IMR-90 (cell line): ENCODE data around the gene MYOF. TPM values are rescaled to one million over a fixed set of nuclear protein-coding genes. Genes with fewer than 3 reads are reported as not detected.

ENCODE experiments used
- ATAC-seq: fragments of 200-7000 bp; cut with Tn5 transposase; 2 replicates; pipeline ENCODE4 v1.9.1; 2020; ENCODE audit warnings: low read depth, mild to moderate bottlenecking, moderate library complexity
- BruUV-seq: library from RNA; stranded (reverse); fragments of 400-500 nt; replicated peaks from 2 replicates; lab custom pipeline; 2021; lab: Mats Ljungman, UMichigan
- CTCF ChIA-PET: fragments of 300-600 bp; formaldehyde crosslinking; extraction: SDS; loops from one replicate; lab custom pipeline; 2021; ENCODE audit warnings: antibody characterized with exemption; lab: Yijun Ruan, JAX
- POLR2A ChIA-PET: fragments of 300-600 bp; sonication (Branson Sonifier 250); formaldehyde crosslinking; loops from one replicate; lab custom pipeline; 2022; ENCODE audit warnings: antibody characterized with exemption; ENCODE audit not compliant: unreplicated experiment; lab: Charles Lee
- DNase-seq: peaks from one replicate; pipeline ENCODE4 v3.0.0; 2013
- H2AFZ ChIP-seq: replicated peaks from 2 replicates; pipeline ENCODE3; 2013; ENCODE audit warnings: low read length, mild to moderate bottlenecking; ENCODE audit not compliant: poor library complexity
- H2AK5ac ChIP-seq: 2 replicates; pipeline ENCODE4 v1.6.1; 2013; ENCODE audit warnings: low read depth, low read length, inconsistent platforms
- H2AK9ac ChIP-seq: replicated peaks from 2 replicates; pipeline ENCODE3; 2013; ENCODE audit warnings: mild to moderate bottlenecking, low read depth, low read length, moderate library complexity; ENCODE audit not compliant: poor library complexity
- H2BK120ac ChIP-seq: 2 replicates; pipeline ENCODE4 v1.6.1; 2013; ENCODE audit warnings: low read depth, low read length, inconsistent platforms
- H2BK15ac ChIP-seq: 3 replicates; pipeline ENCODE4 v1.6.1; 2013; ENCODE audit warnings: low read depth, low read length, inconsistent platforms
- H2BK20ac ChIP-seq: 2 replicates; pipeline ENCODE4 v1.6.1; 2013; ENCODE audit warnings: low read depth, mild to moderate bottlenecking, inconsistent platforms, low read length, moderate library complexity
- H2BK5ac ChIP-seq: 2 replicates; pipeline ENCODE4 v1.6.1; 2013; ENCODE audit warnings: mild to moderate bottlenecking, low read depth, low read length, inconsistent platforms; ENCODE audit not compliant: poor library complexity, severe bottlenecking
- H3K14ac ChIP-seq: replicated peaks from 2 replicates; pipeline ENCODE4 v1.6.1; 2013; ENCODE audit warnings: low read depth, low read length, inconsistent platforms
- H3K18ac ChIP-seq: 2 replicates; pipeline ENCODE4 v1.6.1; 2013; ENCODE audit warnings: low read depth, low read length, control low read depth
- H3K23ac ChIP-seq: 2 replicates; pipeline ENCODE4 v1.6.1; 2013; ENCODE audit warnings: low read depth, low read length, inconsistent platforms
- H3K27ac ChIP-seq: 2 replicates; pipeline ENCODE4 v1.5.1; 2013; ENCODE audit warnings: mild to moderate bottlenecking, control low read depth, low read length; ENCODE audit not compliant: insufficient read depth
- H3K27me3 ChIP-seq: 2 replicates; pipeline ENCODE4 v1.6.1; 2013; ENCODE audit warnings: low read length; ENCODE audit not compliant: control insufficient read depth, insufficient read depth
- H3K36me3 ChIP-seq: 2 replicates; pipeline ENCODE4 v1.6.1; 2013; ENCODE audit warnings: low read length, mixed read lengths; ENCODE audit not compliant: control insufficient read depth, insufficient read depth
- H3K4ac ChIP-seq: 2 replicates; pipeline ENCODE4 v1.6.1; 2013; ENCODE audit warnings: low read depth, low read length, inconsistent platforms
- H3K4me1 ChIP-seq: 2 replicates; pipeline ENCODE4 v1.6.1; 2013; ENCODE audit warnings: low read length, mixed read lengths; ENCODE audit not compliant: control insufficient read depth, insufficient read depth
- H3K4me2 ChIP-seq: 2 replicates; pipeline ENCODE4 v1.6.1; 2013; ENCODE audit warnings: low read depth, mild to moderate bottlenecking, control low read depth, low read length, moderate library complexity
- H3K4me3 ChIP-seq: 2 replicates; pipeline ENCODE4 v1.5.1; 2013; ENCODE audit warnings: low read depth, mild to moderate bottlenecking, control low read depth, low read length, moderate library complexity; ENCODE audit not compliant: insufficient read depth
- H3K56ac ChIP-seq: 2 replicates; pipeline ENCODE4 v1.6.1; 2013; ENCODE audit warnings: low read length, inconsistent platforms; ENCODE audit not compliant: insufficient read depth; ENCODE audit errors: extremely low read depth
- H3K79me1 ChIP-seq, 2 experiments: 2 replicates each; pipeline ENCODE4 v1.6.1; 2013; ENCODE audit warnings: low read length in 2 of 2, inconsistent platforms in 1 of 2, low read depth in 1 of 2
- H3K9ac ChIP-seq: 2 replicates; pipeline ENCODE4 v1.6.1; 2013; ENCODE audit warnings: low read depth, low read length, control low read depth
- H3K9me1 ChIP-seq: 2 replicates; pipeline ENCODE4 v1.6.1; 2013; ENCODE audit warnings: low read length, inconsistent platforms; ENCODE audit not compliant: insufficient read depth
- H3K9me3 ChIP-seq: 2 replicates; pipeline ENCODE4 v1.6.1; 2013; ENCODE audit warnings: low read length; ENCODE audit not compliant: control insufficient read depth, insufficient read depth
- H4K20me1 ChIP-seq: 2 replicates; pipeline ENCODE4 v1.6.1; 2013; ENCODE audit warnings: low read length, inconsistent platforms; ENCODE audit not compliant: insufficient read depth
- H4K5ac ChIP-seq: 2 replicates; pipeline ENCODE4 v1.6.1; 2013; ENCODE audit warnings: mild to moderate bottlenecking, low read depth, low read length, control low read depth
- H4K8ac ChIP-seq, 2 experiments: 2 replicates each; pipeline ENCODE4 v1.6.1; 2013; ENCODE audit warnings: low read depth in 2 of 2, low read length in 2 of 2, control low read depth in 1 of 2, inconsistent platforms in 1 of 2
- H4K91ac ChIP-seq: 2 replicates; pipeline ENCODE4 v1.6.1; 2013; ENCODE audit warnings: low read depth, low read length, inconsistent platforms; ENCODE audit not compliant: insufficient read depth
- BHLHE40 ChIP-seq: fragments of 150-350 bp; IDR thresholded peaks from 2 replicates; pipeline ENCODE4 v1.6.1; 2016; ENCODE audit warnings: mild to moderate bottlenecking, low read depth, low read length
- CEBPB ChIP-seq: IDR thresholded peaks from 2 replicates; pipeline ENCODE4 v1.6.1; 2012; ENCODE audit warnings: low read depth, low read length, improper control_type of control experiment
- CHD1 ChIP-seq: IDR thresholded peaks from 2 replicates; pipeline ENCODE4 v1.6.1; 2012; ENCODE audit warnings: low read depth, low read length, improper control_type of control experiment
- CTCF ChIP-seq: conservative IDR thresholded peaks from 2 replicates; pipeline ENCODE4 v1.5.1; 2012; ENCODE audit warnings: mild to moderate bottlenecking, low read depth, low read length, improper control_type of control experiment
- FOS ChIP-seq: fragments of 150-350 bp; IDR thresholded peaks from 2 replicates; pipeline ENCODE4 v1.6.1; 2016; ENCODE audit warnings: low read depth, low read length
- MAFK ChIP-seq: IDR thresholded peaks from 2 replicates; pipeline ENCODE4 v1.6.1; 2012; ENCODE audit warnings: low read depth, low read length, improper control_type of control experiment
- MAZ ChIP-seq: IDR thresholded peaks from 2 replicates; pipeline ENCODE4 v1.6.1; 2012; ENCODE audit warnings: low read depth, mild to moderate bottlenecking, low read length, improper control_type of control experiment, moderate library complexity, borderline replicate concordance
- MXI1 ChIP-seq: IDR thresholded peaks from 2 replicates; pipeline ENCODE4 v1.6.1; 2012; ENCODE audit warnings: low read depth, mild to moderate bottlenecking, low read length, moderate library complexity, borderline replicate concordance
- NFE2L2 ChIP-seq: fragments of 150-350 bp; IDR thresholded peaks from 2 replicates; pipeline ENCODE4 v1.6.1; 2016; ENCODE audit warnings: low read depth, mild to moderate bottlenecking, low read length
- POLR2A ChIP-seq: IDR thresholded peaks from 2 replicates; pipeline ENCODE4 v1.6.1; 2012; ENCODE audit warnings: mild to moderate bottlenecking, low read depth, low read length
- RAD21 ChIP-seq: IDR thresholded peaks from 2 replicates; pipeline ENCODE4 v1.6.1; 2012; ENCODE audit warnings: low read length, improper control_type of control experiment
- RCOR1 ChIP-seq: IDR thresholded peaks from 2 replicates; pipeline ENCODE4 v1.6.1; 2012; ENCODE audit warnings: mild to moderate bottlenecking, low read length, improper control_type of control experiment; ENCODE audit not compliant: insufficient replicate concordance
- RFX5 ChIP-seq: IDR thresholded peaks from 2 replicates; pipeline ENCODE4 v1.8.0; 2012; ENCODE audit warnings: low read depth, mild to moderate bottlenecking, low read length, moderate library complexity
- SMC3 ChIP-seq: fragments of 150-350 bp; IDR thresholded peaks from 2 replicates; pipeline ENCODE4 v1.6.1; 2016; ENCODE audit warnings: low read depth, mild to moderate bottlenecking, antibody characterized with exemption, low read length, moderate library complexity
- WGBS, 2 experiments: methylation state at CpG; one replicate each; pipeline versions ENCODE4 v1.1.5 to v1.1.7; 2013; ENCODE audit warnings: missing lambda C conversion rate in 2 of 2; ENCODE audit not compliant: insufficient read length in 1 of 2; ENCODE audit errors: extremely low coverage in 2 of 2; 5-methylcytosine and 5-hydroxymethylcytosine counted together
- dilution Hi-C: fragments of 300-500 bp; cut with HindIII; formaldehyde crosslinking; loops from one replicate; pipeline ENCODE4 v1.14.3; 2018; ENCODE audit warnings: low sequenced_read_pairs; ENCODE audit not compliant: unreplicated experiment
- in situ Hi-C: fragments of 300-500 bp; cut with MboI; formaldehyde crosslinking; loops from 3 replicates; pipeline ENCODE4 v1.14.3; 2019; ENCODE audit warnings: low sequenced_read_pairs, inconsistent platforms, mixed read lengths
- intact Hi-C: fragments of 100-400 bp; cut with micrococcal nuclease; formaldehyde crosslinking; loops from 2 replicates; pipeline ENCODE4 v1.10.0; 2022
- polyA plus RNA-seq, 3 experiments: library from polyadenylated mRNA; depleted of rRNA; stranded (reverse); fragments of >200 nt; gene quantifications; 2 replicates each; pipeline ENCODE4 v1.2.3, GENCODE V29; 2012; ENCODE audit warnings: low replicate concordance in 1 of 3
- total RNA-seq: library from RNA; depleted of rRNA; stranded (reverse); fragments of >200 nt; gene quantifications from 2 replicates; pipeline ENCODE4 v1.2.3, GENCODE V29; 2012
- TF ChIP-seq, protein P1 (sequence below): fragments of 150-350 bp; IDR thresholded peaks from 2 replicates; pipeline ENCODE4 v1.6.1; 2016; ENCODE audit warnings: low read depth, mild to moderate bottlenecking, low read length, moderate library complexity, borderline replicate concordance
- TF ChIP-seq, protein P2 (sequence below): fragments of 150-350 bp; IDR thresholded peaks from 2 replicates; pipeline ENCODE4 v1.6.1; 2017; ENCODE audit warnings: mild to moderate bottlenecking, antibody characterized with exemption, low read length, low read depth

The MYOF gene
- total and polyA plus RNA-seq, 2 of the 4 experiments (the other 2 are of a cell fraction): 221 to 281 TPM

DNA sequence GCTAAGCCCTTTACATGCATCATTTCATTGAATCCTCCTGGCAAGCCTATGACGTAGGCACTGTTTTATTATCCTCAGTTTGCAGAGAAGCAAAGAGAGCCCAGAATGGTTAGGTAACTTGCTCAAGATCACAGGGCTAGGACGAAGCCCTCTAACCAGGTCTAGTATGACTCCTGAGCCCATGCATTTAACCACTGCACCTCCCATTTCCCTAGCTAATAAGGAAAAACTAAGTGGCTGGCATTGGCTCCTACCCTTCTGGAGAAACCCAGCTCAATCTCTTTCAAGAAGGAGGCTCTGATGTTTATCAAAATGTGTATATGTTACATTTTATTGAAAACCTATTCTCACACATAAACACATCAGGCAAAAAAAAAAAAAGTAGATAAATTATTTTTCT is 19.8 kb downstream of the MYOF start:
- Histone ChIP-seq H3K4me2 (no peak overlapping the region), H3K23ac (peak overlapping the region; percentile 85), H3K14ac (peak overlapping the region; percentile 51), H3K56ac (peak overlapping the region; percentile 24; the same call in 1 of the 2 replicates), H3K9ac (0 out of 2 replicates have a peak overlapping the region, but pooled peaks have one; percentile 9), H4K5ac (peak overlapping the region; percentile 55; the same call in 1 of the 2 replicates), H3K79me1 (peaks cover 11 to 66% of the 10 kb centered on the region in 2 experiments), H2BK5ac (peak overlapping the region; percentile 90), H3K9me1 (peaks cover 16% of the 10 kb centered on the region), H3K4ac (peak overlapping the region; percentile 84), H4K91ac (peak overlapping the region; percentile 86), H2BK15ac (peak overlapping the region; percentile 42; the same call in 2 of the 3 replicates), H3K4me1 (peaks cover 51% of the 10 kb centered on the region), H2BK20ac (peak overlapping the region; percentile 66), H3K4me3 (no peak overlapping the region), H2BK120ac (peak overlapping the region; percentile 75), H3K27ac (peak overlapping the region; percentile 48; the same call in 1 of the 2 replicates), H3K36me3 (peaks cover 9% of the 10 kb centered on the region), H3K9me3 (no peaks in the 10 kb centered on the region), H2AK9ac (peak overlapping the region; percentile 70), H3K18ac (peak overlapping the region; percentile 53; the same call in 1 of the 2 replicates), H4K8ac (peak overlapping the region; percentile 22 to 76; a peak in 3 of 4 replicates), H3K27me3 (no peaks in the 10 kb centered on the region), H2AFZ (no peak overlapping the region), H2AK5ac (peak overlapping the region; percentile 72; the same call in 1 of the 2 replicates), H4K20me1 (no peaks in the 10 kb centered on the region; the same call in 1 of the 2 replicates)
- 60% methylated on average over 1 of the region's 2 CpGs; no CpG with 5 or more reads in 1 of the 2 experiments for WGBS, 2 experiments
- no TSS peak for BruUV-seq
- dilution Hi-C loops: no loop called here
- in situ Hi-C loops: no loop called here
- ChIA-PET CTCF (interaction anchor here (1.2 kb wide), 1 partner anchor 72 kb away, joined by 4 read pairs; no protein-coding TSS in a partner anchor), POLR2A (interaction anchor here (0.7 kb wide), 1 partner anchor 9 kb away, joined by 9 read pairs; no protein-coding TSS in a partner anchor)
- no peak for ATAC-seq
- no peak for TF ChIP-seq BHLHE40
- no peak for TF ChIP-seq NFE2L2
- TF ChIP-seq CHD1: no peak
- no peak for TF ChIP-seq CTCF
- TF ChIP-seq SMC3: no peak
- no peak for TF ChIP-seq MAFK
- no peak for TF ChIP-seq RFX5
- TF ChIP-seq MXI1: no peak
- TF ChIP-seq RAD21: no peak
- TF ChIP-seq RCOR1: no peak
- no peak for TF ChIP-seq POLR2A
- TF ChIP-seq FOS: no peak
- no peak for TF ChIP-seq MAZ
- TF ChIP-seq, protein P1, sequence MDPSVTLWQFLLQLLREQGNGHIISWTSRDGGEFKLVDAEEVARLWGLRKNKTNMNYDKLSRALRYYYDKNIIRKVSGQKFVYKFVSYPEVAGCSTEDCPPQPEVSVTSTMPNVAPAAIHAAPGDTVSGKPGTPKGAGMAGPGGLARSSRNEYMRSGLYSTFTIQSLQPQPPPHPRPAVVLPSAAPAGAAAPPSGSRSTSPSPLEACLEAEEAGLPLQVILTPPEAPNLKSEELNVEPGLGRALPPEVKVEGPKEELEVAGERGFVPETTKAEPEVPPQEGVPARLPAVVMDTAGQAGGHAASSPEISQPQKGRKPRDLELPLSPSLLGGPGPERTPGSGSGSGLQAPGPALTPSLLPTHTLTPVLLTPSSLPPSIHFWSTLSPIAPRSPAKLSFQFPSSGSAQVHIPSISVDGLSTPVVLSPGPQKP: no peak
- TF ChIP-seq, protein P2, sequence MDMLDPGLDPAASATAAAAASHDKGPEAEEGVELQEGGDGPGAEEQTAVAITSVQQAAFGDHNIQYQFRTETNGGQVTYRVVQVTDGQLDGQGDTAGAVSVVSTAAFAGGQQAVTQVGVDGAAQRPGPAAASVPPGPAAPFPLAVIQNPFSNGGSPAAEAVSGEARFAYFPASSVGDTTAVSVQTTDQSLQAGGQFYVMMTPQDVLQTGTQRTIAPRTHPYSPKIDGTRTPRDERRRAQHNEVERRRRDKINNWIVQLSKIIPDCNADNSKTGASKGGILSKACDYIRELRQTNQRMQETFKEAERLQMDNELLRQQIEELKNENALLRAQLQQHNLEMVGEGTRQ: no peak
- no peak for TF ChIP-seq CEBPB
- no peak for DNase-seq
- intact Hi-C loops: no loop called here
